GM18505 (cell line): ENCODE measurements around the gene HIVEP2.
A peak's percentile ranks its signal among the peaks of the same experiment; 100 is the strongest.

Source experiments
- ATAC-seq: cut with Tn5 transposase; IDR thresholded peaks from one replicate; pipeline ENCODE4 v1.9.1; 2021; ENCODE audit not compliant: unreplicated experiment
- POLR2A ChIP-seq: IDR thresholded peaks from 4 replicates; pipeline ENCODE4 v1.6.1; 2011; ENCODE audit warnings: borderline replicate concordance; ENCODE audit not compliant: insufficient read depth, insufficient read length; ENCODE audit errors: extremely low read depth

HIVEP2 gene

DNA sequence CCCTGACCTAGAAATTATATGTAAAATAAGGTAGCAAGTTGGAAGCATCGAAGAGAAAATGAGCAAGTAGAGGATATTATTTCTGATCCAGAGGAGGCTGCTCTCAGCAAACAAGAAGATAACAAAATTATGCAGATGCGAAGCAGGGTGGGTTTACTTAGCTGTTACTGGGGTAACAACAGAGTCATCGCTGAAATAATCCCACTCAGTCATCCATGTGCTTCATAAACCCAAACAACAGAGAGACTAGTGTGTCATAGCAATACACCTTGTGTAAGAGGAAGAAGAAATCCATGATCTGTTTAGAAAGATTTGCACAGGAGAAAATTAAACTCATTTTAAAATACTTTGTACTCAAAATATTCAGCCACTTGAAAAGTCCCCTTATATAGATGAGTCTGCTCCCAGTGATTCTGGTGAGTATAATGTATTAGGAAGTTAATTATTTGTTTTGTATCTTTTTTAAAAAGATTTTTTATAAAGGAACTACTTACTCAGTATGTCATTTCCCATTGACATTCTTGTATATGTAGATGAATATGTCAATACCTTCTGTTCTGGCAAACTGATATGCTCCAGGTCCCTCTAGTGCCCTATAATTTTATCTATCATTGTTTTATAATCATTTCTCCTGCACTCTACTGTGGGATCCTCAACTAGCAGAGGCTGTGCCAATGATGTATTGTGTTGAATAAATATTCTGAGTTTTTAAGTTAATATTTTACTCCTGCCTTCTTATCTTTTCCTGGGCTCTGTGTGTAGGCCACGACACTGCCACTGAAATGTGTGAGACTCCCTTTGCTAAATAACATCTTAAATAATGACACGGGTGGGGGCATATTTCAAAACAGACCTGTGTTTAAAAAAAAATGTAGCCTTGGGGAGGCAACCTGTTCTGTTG, 8.6 kb upstream of the HIVEP2 start:
- TF ChIP-seq POLR2A = no peak
- ATAC-seq = no peak

DNA sequence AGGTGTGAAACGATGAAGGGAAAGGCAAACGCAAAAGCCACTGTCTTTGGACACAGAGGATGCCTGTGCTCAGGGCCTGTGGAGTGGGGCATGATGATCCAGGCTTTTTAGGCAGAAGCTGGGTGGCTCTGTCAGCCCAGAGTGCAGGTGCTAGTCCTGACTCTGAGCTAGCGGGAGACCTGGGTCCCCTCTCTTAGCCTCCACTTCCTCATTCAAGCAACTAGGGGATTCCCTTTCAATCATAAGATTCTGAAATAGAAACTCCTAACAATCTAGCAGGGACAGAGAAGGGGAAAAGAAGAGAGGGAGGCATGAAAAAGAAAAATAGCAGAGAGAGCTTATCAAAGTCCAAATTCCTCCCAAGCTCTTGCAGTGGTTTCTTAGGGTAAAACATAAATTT, 7.6 kb upstream of the HIVEP2 start:
- TF ChIP-seq POLR2A = no peak
- peak; percentile 67 for ATAC-seq

DNA sequence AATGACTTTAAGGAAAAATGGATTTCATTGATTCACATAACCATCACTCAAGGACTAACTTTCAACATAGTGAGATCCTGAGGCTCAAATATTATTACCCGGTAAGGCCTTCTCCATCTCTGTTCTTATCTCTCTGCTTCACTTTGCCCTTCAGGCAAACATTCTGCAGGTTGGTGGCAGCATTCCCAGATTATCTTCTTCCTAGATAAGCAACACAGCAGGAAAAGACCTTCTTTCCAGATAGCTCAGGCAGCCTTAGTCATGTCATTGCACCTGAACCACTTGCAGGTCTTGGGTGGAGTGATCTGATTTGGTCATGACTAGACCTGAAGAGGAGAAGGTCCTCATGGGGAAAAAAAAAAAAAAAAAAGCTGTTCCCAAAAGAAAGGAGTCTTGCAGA, 5.3 kb upstream of the HIVEP2 start:
- no peak for TF ChIP-seq POLR2A
- no peak for ATAC-seq

DNA sequence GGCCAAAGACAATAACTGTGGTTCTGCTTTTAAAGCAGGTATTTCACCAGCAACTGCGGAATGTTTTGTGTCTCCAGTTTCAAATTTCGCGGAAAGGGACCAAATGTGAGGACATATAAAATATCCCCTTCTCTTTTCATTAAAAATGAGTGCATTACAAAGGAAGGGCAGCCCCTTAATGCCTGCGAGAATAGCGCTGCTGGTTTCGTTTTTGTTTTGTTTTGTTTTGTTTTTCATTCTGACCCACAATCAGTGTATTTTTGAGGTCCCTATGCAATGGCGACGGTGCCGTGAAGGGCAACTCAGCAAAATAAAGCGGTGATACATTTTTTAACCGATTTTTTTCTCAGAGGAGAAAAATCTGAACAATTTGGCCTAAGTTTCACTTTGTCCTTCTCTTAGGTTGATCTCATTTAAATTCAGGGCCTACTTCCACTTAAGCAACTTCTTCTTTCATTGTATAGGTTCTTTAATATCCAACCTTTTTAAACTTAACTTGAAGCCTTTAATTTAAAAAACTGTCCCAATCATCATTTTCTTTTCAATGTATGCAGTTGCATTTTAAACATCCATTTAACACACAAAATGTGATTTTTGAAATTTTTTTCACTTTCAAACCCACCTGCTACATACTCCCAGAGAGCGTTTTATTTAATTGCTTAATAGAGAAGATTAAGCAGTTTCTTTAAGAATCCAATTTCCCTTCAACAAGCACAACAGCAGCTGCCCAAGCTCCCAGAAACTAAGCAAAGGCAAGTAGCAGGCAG, 2.9 kb upstream of the HIVEP2 start:
- ATAC-seq = peak; percentile 22
- TF ChIP-seq POLR2A = no peak

DNA sequence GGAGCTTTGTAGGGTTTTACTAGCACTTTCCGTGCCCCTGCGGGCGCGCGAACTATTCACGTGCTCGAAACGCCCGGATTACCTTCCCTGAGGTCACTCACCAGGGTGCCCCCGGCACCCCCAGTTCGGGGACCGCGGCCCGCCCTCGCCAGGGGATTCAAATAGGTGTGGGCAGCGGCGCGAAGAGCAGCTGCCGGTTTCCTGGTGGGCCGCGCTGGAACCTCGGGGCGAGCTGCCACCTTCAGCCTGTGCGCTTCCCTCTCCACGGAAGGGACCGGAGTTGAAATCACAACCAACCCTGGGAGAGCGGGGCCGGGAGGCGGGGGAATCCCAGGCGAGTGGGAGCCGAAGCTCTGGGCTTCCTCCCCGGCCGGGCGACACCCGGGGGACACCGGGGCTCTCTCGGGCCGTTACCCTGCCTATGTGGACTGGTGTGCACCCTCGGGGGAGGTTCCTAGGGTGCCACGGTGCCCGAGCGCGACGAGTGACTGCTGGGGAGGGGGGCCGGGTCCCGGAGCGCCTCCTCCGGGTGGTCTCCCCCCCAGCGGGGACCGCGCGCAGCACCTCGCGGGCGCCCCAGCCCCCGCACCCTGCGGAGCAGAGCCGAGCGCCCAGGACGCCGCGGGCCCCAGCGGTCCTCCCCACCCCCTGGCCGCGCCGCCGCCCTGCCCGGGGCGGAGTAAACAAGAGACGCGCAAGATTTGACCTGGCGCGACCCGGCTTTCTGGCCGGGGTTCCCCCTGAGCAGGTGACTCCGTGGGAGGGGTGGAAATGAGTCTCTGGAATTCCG, 2.1 kb upstream of the HIVEP2 start:
- TF ChIP-seq POLR2A = peak; percentile 64
- ATAC-seq = peak; percentile 50

DNA sequence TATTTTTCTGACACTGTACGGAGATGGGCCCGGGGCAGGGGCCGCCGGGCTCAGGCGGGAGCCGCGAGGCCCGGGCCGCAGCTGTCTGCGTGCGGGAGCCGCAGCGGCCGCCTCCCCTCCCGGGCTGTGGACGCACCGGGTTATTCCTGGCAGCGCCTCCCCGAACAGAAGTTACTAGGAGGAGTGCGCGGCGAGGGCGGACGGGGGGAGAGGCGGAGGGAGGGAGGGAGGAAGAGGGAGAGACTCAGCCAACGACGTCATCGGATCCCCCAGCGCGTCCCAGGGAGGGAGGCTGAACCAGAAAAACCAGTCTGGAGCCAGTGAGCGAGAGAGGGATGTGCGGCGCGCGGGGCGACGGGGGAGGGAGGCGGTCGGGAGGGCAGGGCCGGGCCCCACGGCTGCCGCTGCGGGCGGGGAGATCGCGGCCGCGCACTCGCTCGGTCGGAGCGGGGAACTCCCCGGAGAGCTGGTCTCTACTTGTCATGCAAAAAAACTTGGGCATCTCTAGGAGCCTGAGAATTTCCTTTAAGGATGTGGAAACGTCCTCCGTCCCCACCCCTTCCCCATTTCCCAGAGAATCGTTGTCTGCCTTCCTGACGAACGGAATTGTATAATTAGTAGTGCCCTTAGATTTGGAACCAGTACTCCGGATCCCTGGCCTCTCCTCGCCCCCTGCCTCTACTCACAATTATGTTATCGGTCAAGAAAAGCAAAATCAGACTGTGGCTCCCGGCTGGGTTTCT, 1.4 kb upstream of the HIVEP2 start:
- peak; percentile 28 for ATAC-seq
- TF ChIP-seq POLR2A = peak; percentile 41

DNA sequence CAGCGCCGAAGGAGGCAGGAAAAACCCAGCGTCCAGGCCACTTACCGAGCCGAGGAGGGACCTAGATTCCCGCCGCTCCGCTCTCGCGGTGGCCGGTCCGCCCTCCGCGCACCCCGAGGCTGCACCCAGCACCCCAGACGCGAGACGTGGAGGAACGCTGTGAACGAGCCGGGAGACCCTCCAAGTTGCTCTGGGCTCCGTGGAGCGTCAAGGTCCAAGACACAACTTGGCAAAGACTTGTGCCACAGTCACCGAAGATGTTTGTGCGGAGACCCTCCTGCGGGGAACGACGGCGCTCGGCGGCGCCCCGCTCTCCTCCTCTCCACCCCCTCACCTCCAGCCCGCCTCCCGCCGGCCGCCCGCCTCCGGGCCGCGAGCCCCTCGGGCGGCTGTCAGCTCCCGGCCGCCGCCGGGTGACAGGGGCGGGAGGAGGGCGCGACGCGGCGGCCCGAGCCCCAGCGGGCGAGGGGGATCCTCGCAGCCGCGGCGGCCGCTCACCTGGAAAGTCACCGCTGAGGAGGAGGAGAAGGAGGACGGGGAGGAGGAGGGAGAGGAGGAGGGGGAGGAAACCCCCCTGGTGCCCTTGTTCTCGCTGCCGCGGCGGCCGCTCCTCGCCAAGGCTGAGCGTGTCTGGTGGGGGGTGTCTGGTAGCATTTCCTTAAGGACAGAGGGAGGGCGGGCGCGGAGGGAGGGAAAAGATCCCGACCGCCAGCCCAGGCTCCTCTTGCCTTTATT, 637 bp upstream of the HIVEP2 start:
- peak; percentile 13 for ATAC-seq
- TF ChIP-seq POLR2A = peak; percentile 58

DNA sequence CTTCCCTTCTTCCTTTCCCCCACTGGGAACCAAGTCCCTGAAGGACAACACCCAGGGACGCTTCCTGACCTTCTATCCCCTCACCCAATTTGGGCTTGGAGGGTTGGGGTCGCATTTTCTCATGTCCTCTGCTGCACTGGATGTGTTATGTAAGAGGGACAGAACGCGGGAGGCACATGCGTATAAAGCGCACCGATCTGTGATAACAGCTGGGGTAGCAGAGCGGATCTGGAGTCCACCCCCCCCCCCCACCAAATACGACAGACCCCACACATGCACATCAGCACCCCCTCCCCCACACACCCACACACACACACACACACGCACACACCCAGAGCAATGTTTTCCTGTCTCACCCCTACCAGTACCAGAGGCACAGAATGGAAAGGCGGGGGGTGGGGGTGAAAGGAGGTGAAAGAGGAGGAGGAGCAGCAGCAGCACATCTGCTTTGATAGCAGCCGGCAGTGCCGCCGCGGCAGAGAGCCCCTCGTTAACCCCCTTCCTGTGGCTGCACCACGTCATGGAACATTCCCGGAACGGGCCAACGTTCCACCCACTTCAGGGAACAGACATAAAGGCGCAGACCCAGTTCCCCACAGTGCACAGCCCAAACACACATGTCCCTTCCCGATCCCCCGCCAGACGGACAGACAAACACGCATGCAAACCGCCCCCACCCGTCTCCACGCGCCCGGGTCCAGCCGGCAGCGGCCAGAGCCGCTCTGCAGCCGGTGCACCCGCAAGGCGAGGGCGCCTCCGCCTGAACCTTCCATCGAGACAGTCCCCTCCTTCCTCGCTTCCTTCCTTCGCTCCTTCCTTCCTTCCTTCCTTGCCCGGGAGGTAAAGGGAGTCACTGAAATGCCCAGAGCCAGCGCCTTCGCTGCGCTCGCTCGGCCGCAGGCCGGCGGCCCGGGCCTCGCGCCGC, 590 bp downstream of the HIVEP2 start:
- peak; percentile 77 for TF ChIP-seq POLR2A
- peak; percentile 4 for ATAC-seq

DNA sequence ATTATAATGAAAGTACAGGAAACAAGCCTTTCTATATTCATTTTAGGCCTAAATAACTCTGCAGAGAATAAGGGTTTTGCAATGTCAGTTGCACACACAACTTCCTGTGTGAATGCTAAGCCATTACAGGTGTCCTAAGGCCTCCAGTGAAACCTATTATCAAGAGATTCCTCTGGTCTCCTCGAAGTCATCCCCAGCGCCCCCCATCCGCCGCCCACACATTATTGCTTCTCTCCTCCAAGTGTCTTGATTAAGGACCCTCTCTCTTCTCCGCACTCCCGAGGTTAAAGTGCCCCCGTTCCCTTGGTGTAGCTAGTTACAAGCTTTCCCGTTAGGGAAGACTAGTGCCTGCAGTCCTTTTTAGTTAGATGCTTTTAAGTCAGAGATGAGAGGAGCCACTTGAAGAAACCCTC, 1.3 kb downstream of the HIVEP2 start:
- ATAC-seq = no peak
- no peak for TF ChIP-seq POLR2A

DNA sequence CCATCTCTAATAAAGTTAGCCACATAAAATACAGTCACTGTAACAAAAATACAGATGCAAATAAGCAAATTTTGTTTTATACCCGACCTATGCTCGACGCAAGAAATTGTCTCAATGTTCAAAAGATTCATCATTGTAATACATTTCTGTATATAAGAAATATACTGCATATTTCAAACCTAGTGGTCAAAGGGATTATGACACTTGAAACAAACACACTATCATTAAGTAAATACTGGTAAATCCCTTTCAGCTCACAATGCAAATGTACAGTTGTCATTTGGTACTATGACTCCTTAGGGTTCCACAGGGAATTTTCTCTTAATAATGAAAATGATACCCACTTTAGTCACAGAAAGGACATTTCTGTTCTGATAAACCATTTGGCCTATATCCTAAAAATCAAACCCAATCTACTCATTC, 2.2 kb downstream of the HIVEP2 start:
- no peak for TF ChIP-seq POLR2A
- ATAC-seq = no peak

DNA sequence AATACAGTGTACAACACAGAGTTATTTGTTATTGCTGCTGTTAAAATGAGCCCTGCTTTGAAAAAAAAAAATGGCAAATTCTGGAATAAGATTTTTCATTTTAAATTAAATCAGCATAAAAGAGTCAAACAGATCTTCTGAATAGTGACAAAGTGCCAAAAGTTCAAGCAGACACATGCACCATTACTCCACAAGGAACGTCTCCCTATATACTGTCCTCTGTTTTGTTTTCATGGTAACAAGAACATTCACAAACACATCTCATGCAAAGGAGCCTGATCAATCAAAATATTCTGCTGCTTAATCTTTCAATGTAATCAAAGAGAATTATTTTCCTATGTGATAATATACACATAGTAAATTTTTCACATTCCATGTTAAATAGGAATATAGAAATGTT, 2.7 kb downstream of the HIVEP2 start:
- no peak for TF ChIP-seq POLR2A
- no peak for ATAC-seq

DNA sequence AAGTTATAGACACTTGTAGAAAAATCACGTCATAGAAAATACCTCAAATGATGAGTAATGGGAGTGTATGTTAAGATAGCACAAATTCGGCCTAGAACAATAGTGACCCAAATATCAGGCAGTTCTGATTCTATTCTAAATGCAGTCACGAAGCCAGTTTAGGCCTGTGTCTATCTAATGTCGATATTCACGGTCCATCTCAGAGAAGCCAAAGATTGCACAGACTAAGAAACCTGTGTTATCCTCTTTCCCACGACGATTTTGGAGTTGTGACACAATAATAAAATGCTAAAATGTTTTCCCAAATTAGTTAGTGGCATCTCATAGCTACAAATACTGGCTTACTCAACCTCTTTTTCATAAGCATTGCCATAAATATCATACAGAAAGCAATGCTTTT, 4.0 kb downstream of the HIVEP2 start:
- no peak for TF ChIP-seq POLR2A
- ATAC-seq = no peak

DNA sequence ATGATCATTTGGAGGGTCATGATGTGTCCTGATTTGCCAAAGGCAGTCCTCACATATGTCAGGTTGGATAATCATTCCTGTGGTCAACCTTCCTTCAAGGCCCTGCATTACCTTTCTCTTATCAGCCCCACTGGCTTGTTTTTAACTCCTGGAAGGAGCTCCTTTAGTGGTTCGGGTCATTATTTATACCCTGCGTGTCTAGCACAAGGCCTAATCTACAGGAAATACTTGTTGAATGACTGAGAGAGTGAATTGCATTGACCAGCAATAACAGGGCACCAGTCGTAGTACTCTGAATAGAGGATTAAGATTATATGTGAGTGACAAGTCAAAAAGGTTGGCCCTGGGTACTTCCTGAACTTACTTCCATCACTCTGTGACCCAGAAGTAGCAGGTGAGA, 4.5 kb downstream of the HIVEP2 start:
- ATAC-seq = no peak
- no peak for TF ChIP-seq POLR2A
